NCI-H524 (cell line): ENCODE results near the gene ZBTB42.

Experiments
- DNase-seq, 2 experiments: peaks; one replicate each; lab custom pipeline; 2025; lab: John Stamatoyannopoulos, UW

ZBTB42 gene

GRCh38 chr14:104800771-104801519 is at the start of gene ZBTB42:
Gene ZBTB42, plus strand, starts transcription at chr14:104801101. Its CDS starts 97 bp downstream, at chr14:104801198.
- peak in 1 of 2 experiments; percentile 27 for DNase-seq

- no peak for DNase-seq
Measured at GRCh38 chr14:104751539-104752422, 49.1 kb upstream of the ZBTB42 start.

- DNase-seq: no peak
Measured at GRCh38 chr14:104752423-104752734, 48.5 kb upstream of the ZBTB42 start.

GRCh38 chr14:104752735-104753527 is 48.0 kb upstream of the ZBTB42 start, which contains the start of gene SIVA1:
Gene SIVA1, plus strand, starts transcription at chr14:104753147. Its CDS starts 55 bp downstream, at chr14:104753202.
- peak; percentile 100 for DNase-seq

GRCh38 chr14:104753528-104754212 is 47.2 kb upstream of the ZBTB42 start:
- DNase-seq: peak; percentile 33 to 52

- DNase-seq: no peak
Measured at GRCh38 chr14:104754213-104754851, 46.6 kb upstream of the ZBTB42 start.

- DNase-seq: no peak
Measured at GRCh38 chr14:104755621-104756020, 45.3 kb upstream of the ZBTB42 start.

GRCh38 chr14:104756477-104757237 is 44.2 kb upstream of the ZBTB42 start:
- DNase-seq: no peak

GRCh38 chr14:104757238-104757585 is 43.7 kb upstream of the ZBTB42 start:
- DNase-seq: no peak

GRCh38 chr14:104757681-104758392 is 43.1 kb upstream of the ZBTB42 start:
- DNase-seq: no peak

- no peak for DNase-seq
Measured at GRCh38 chr14:104758981-104759969, 41.6 kb upstream of the ZBTB42 start.

- DNase-seq: no peak
Measured at GRCh38 chr14:104765517-104765916, 35.4 kb upstream of the ZBTB42 start.

- no peak for DNase-seq
Measured at GRCh38 chr14:104766256-104766862, 34.5 kb upstream of the ZBTB42 start.

GRCh38 chr14:104766863-104767633 is 33.9 kb upstream of the ZBTB42 start:
- no peak for DNase-seq

GRCh38 chr14:104767634-104767918 is 33.3 kb upstream of the ZBTB42 start:
- DNase-seq: no peak

GRCh38 chr14:104768437-104769323 is 32.2 kb upstream of the ZBTB42 start:
- peak; percentile 55 to 81 for DNase-seq
